Neural cell (in vitro differentiated cells): ENCODE results near the gene WFDC1. TPM values are rescaled to one million over a fixed set of nuclear protein-coding genes. Genes with fewer than 3 reads are reported as not detected.

Source experiments
- H2AFZ ChIP-seq: fragments of 200-600, 300-800 bp; sonication (generic), shearing (Covaris generic); 2 replicates; pipeline ENCODE4 v1.6.0; 2014; ENCODE audit warnings: low read depth, mild to moderate bottlenecking, antibody characterized with exemption, low read length, moderate library complexity
- H3F3A ChIP-seq: fragments of 200-600 bp; shearing (Covaris generic); 2 replicates; pipeline ENCODE4 v1.6.1; 2016; ENCODE audit warnings: mild to moderate bottlenecking, moderate library complexity, mixed read lengths, antibody characterized with exemption, low read length; ENCODE audit not compliant: insufficient read depth, poor library complexity, severe bottlenecking
- H3K27ac ChIP-seq: fragments of 200-600, 300-800 bp; sonication (generic), shearing (Covaris generic); 2 replicates; pipeline ENCODE4 v1.5.1; 2014; ENCODE audit warnings: mild to moderate bottlenecking, low read length, moderate library complexity
- H3K27me3 ChIP-seq: fragments of 300-800, 200-600 bp; sonication (generic), shearing (Covaris generic); 2 replicates; pipeline ENCODE4 v1.6.0; 2014; ENCODE audit warnings: mild to moderate bottlenecking, low read depth, low read length, moderate library complexity; ENCODE audit not compliant: insufficient read depth
- H3K36me3 ChIP-seq: fragments of 300-800, 200-600 bp; sonication (generic), shearing (Covaris generic); 2 replicates; pipeline ENCODE4 v1.5.1; 2014; ENCODE audit warnings: mild to moderate bottlenecking, antibody characterized with exemption, low read length, moderate library complexity; ENCODE audit not compliant: insufficient read depth
- H3K4me2 ChIP-seq: fragments of 300-800, 200-600 bp; sonication (generic), shearing (Covaris generic); 2 replicates; pipeline ENCODE4 v1.6.0; 2014; ENCODE audit warnings: mild to moderate bottlenecking, low read length
- H3K4me3 ChIP-seq: fragments of 300-800, 200-600 bp; sonication (generic), shearing (Covaris generic); 2 replicates; pipeline ENCODE4 v1.5.1; 2014; ENCODE audit warnings: mild to moderate bottlenecking, low read length, moderate library complexity
- H3K79me2 ChIP-seq: fragments of 200-600 bp; shearing (Covaris generic); replicated peaks from 2 replicates; pipeline ENCODE4 v1.6.0; 2014; ENCODE audit warnings: mild to moderate bottlenecking, low read length, moderate library complexity; ENCODE audit not compliant: insufficient read depth
- H3K9ac ChIP-seq: fragments of 300-800, 200-600 bp; sonication (generic), shearing (Covaris generic); 2 replicates; pipeline ENCODE4 v1.6.1; 2016; ENCODE audit warnings: mild to moderate bottlenecking, low read length, mixed read lengths
- H3K9me2 ChIP-seq: fragments of 200-600 bp; shearing (Covaris generic); 2 replicates; pipeline ENCODE4 v1.6.1; 2016; ENCODE audit warnings: mild to moderate bottlenecking, low read length, mixed read lengths; ENCODE audit not compliant: insufficient read depth
- H3K9me3 ChIP-seq: fragments of 200-600, 300-800 bp; sonication (generic), shearing (Covaris generic); 2 replicates; pipeline ENCODE4 v1.6.1; 2016; ENCODE audit warnings: mild to moderate bottlenecking, mixed run types, low read length, moderate library complexity, mixed read lengths
- H4K20me1 ChIP-seq: fragments of 200-600 bp; shearing (Covaris generic); 2 replicates; pipeline ENCODE4 v1.6.1; 2016; ENCODE audit warnings: mild to moderate bottlenecking, mixed run types; ENCODE audit not compliant: insufficient read depth
- EP300 ChIP-seq: fragments of 450-650 bp; conservative IDR thresholded peaks from 2 replicates; pipeline ENCODE4 v1.6.1; 2014; ENCODE audit warnings: antibody characterized with exemption, mild to moderate bottlenecking, moderate library complexity; ENCODE audit not compliant: poor library complexity, severe bottlenecking
- EZH2 ChIP-seq: fragments of 200-600, 300-800 bp; shearing (Covaris generic), sonication (generic); IDR thresholded peaks from 2 replicates; pipeline ENCODE4 v1.6.1; 2014; ENCODE audit warnings: antibody characterized with exemption, low read length, borderline replicate concordance, mild to moderate bottlenecking; ENCODE audit not compliant: insufficient read depth, poor library complexity, severe bottlenecking
- MXI1 ChIP-seq: fragments of 450-650 bp; conservative IDR thresholded peaks from 2 replicates; pipeline ENCODE4 v1.6.1; 2014; ENCODE audit warnings: antibody characterized with exemption, mild to moderate bottlenecking; ENCODE audit not compliant: poor library complexity, severe bottlenecking
- POLR2AphosphoS5 ChIP-seq: IDR thresholded peaks from 2 replicates; pipeline ENCODE4 v1.6.1; 2012
- RAD21 ChIP-seq: fragments of 450-650 bp; conservative IDR thresholded peaks from 2 replicates; pipeline ENCODE4 v1.6.1; 2014; ENCODE audit warnings: antibody characterized with exemption, mild to moderate bottlenecking, moderate library complexity
- SMC3 ChIP-seq: fragments of 450-650 bp; conservative IDR thresholded peaks from 2 replicates; pipeline ENCODE4 v1.6.1; 2014; ENCODE audit warnings: antibody characterized with exemption, mild to moderate bottlenecking, moderate library complexity; ENCODE audit not compliant: poor library complexity
- TAF1 ChIP-seq: IDR thresholded peaks from 2 replicates; pipeline ENCODE4 v1.6.1; 2012; ENCODE audit warnings: low read depth
- polyA plus RNA-seq: library from polyadenylated mRNA; depleted of rRNA; stranded (reverse); fragments of >200 nt; gene quantifications from 2 replicates; pipeline ENCODE4 v1.2.3, GENCODE V29; 2014
- TF ChIP-seq, protein P1 (sequence below): IDR thresholded peaks from 2 replicates; pipeline ENCODE4 v1.6.1; 2012; ENCODE audit warnings: borderline replicate concordance
- TF ChIP-seq, protein P2 (sequence below): fragments of 450-650 bp; IDR thresholded peaks from 2 replicates; pipeline ENCODE4 v1.5.1; 2014; ENCODE audit warnings: antibody characterized with exemption, mild to moderate bottlenecking, moderate library complexity; ENCODE audit not compliant: poor library complexity, severe bottlenecking

The WFDC1 gene
- polyA plus RNA-seq, 1 donor from 2014 or later, result not detected

DNA sequence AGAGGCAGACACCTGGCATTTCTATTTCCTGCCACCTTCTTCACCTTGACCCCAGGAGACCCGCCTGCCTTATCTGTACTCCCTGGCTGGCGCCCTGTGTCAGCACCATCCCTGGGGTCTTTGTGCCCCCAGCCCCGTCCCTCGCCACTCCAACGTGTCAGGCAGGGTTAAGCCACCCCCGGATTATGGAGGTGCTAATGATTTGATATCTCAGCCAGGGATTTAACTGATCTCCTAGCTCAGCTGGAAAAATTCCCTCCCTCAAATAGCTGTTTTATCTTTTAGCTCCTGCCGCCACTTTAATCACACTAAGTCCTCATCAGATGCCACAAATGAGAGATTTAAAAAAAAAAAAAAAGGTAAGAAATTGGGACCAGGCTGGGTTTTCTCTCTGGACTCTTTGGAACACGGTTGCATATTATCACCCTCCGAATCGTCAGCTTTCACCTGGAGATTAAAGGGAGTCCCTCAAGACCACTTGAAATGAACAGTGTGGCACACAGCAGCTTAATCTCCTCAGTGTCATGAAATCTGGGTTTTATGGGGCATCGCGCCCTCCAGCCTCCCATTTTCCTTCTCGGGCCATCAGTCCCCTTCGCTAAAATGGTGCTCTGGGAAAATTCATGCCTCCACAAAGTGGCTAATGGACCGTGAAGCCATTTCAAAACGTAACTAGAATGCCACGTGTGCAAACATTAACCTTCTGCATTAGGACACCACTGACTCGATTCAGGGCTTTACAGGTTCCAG, 26.2 kb upstream of the WFDC1 start:
- no peak overlapping the region for H3K4me3 ChIP-seq
- no peak overlapping the region for H3K9ac ChIP-seq
- H3K79me2 ChIP-seq, result no peaks in the 10 kb centered on the region
- no peak for TF ChIP-seq EP300
- TF ChIP-seq POLR2AphosphoS5, result no peak
- no peak for TF ChIP-seq EZH2
- no peak for TF ChIP-seq TAF1
- no peak for TF ChIP-seq MXI1
- TF ChIP-seq RAD21, result no peak
- TF ChIP-seq, protein P1, sequence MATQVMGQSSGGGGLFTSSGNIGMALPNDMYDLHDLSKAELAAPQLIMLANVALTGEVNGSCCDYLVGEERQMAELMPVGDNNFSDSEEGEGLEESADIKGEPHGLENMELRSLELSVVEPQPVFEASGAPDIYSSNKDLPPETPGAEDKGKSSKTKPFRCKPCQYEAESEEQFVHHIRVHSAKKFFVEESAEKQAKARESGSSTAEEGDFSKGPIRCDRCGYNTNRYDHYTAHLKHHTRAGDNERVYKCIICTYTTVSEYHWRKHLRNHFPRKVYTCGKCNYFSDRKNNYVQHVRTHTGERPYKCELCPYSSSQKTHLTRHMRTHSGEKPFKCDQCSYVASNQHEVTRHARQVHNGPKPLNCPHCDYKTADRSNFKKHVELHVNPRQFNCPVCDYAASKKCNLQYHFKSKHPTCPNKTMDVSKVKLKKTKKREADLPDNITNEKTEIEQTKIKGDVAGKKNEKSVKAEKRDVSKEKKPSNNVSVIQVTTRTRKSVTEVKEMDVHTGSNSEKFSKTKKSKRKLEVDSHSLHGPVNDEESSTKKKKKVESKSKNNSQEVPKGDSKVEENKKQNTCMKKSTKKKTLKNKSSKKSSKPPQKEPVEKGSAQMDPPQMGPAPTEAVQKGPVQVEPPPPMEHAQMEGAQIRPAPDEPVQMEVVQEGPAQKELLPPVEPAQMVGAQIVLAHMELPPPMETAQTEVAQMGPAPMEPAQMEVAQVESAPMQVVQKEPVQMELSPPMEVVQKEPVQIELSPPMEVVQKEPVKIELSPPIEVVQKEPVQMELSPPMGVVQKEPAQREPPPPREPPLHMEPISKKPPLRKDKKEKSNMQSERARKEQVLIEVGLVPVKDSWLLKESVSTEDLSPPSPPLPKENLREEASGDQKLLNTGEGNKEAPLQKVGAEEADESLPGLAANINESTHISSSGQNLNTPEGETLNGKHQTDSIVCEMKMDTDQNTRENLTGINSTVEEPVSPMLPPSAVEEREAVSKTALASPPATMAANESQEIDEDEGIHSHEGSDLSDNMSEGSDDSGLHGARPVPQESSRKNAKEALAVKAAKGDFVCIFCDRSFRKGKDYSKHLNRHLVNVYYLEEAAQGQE, result no peak
- TF ChIP-seq, protein P2, sequence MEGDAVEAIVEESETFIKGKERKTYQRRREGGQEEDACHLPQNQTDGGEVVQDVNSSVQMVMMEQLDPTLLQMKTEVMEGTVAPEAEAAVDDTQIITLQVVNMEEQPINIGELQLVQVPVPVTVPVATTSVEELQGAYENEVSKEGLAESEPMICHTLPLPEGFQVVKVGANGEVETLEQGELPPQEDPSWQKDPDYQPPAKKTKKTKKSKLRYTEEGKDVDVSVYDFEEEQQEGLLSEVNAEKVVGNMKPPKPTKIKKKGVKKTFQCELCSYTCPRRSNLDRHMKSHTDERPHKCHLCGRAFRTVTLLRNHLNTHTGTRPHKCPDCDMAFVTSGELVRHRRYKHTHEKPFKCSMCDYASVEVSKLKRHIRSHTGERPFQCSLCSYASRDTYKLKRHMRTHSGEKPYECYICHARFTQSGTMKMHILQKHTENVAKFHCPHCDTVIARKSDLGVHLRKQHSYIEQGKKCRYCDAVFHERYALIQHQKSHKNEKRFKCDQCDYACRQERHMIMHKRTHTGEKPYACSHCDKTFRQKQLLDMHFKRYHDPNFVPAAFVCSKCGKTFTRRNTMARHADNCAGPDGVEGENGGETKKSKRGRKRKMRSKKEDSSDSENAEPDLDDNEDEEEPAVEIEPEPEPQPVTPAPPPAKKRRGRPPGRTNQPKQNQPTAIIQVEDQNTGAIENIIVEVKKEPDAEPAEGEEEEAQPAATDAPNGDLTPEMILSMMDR, result no peak
- TF ChIP-seq SMC3, result no peak
- H3K36me3 ChIP-seq, result no peaks in the 10 kb centered on the region
- H3K27me3 ChIP-seq, result no peaks in the 10 kb centered on the region
- no peaks in the 10 kb centered on the region for H3K9me3 ChIP-seq
- H4K20me1 ChIP-seq, result no peaks in the 10 kb centered on the region
- no peaks in the 10 kb centered on the region for H3F3A ChIP-seq
- H2AFZ ChIP-seq, result no peak overlapping the region
- no peaks in the 10 kb centered on the region for H3K9me2 ChIP-seq
- H3K4me2 ChIP-seq, result no peak overlapping the region
- H3K27ac ChIP-seq, result no peak overlapping the region

DNA sequence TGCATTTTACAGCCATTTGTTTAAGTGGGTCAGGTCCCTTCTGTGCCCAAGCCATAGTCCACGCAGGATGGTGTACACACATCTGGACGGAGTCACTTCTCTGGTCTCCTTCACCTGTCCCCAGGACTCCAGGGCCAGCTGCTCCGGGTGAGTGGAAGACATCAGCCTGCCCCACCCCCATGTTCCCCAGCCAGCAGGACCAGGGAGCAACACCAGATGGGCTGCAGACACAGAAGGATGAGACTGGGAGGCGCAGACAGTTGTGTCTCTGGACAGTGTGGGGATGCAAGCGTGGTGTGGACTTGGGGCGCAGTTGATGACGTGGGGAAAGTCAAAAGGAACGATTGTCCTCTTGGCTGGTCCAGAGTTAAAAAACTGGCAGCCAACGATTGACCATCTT, 24.6 kb upstream of the WFDC1 start:
- no peaks in the 10 kb centered on the region for H3K36me3 ChIP-seq

More for the DNA sequence above, 24.6 kb upstream of the WFDC1 start:
- H3K4me2 ChIP-seq, result no peak overlapping the region
- H3K27me3 ChIP-seq, result no peaks in the 10 kb centered on the region
- H3K79me2 ChIP-seq, result no peaks in the 10 kb centered on the region
- no peak overlapping the region for H3K27ac ChIP-seq
- no peaks in the 10 kb centered on the region for H3K9me2 ChIP-seq
- H2AFZ ChIP-seq, result no peak overlapping the region
- no peaks in the 10 kb centered on the region for H4K20me1 ChIP-seq
- H3F3A ChIP-seq, result no peaks in the 10 kb centered on the region
- H3K9ac ChIP-seq, result no peak overlapping the region
- H3K4me3 ChIP-seq, result no peak overlapping the region
- no peaks in the 10 kb centered on the region for H3K9me3 ChIP-seq
- TF ChIP-seq, protein P2, result no peak
- TF ChIP-seq EP300 (no peak), TAF1 (no peak), MXI1 (no peak)
